Activated T-helper 2 cell treated with anti-CD3 and anti-CD28 coated beads, Interferon-gamma antibody, Interleukin-2, Interleukin-4, amounts not matched to agents 10 μg/mL and 5 μg/mL and 100 μg/mL, durations not matched to agents 14 hours and 24 hours and 36 hours (primary cell): ENCODE data around the gene LRRC32. TPM values are rescaled to one million over a fixed set of nuclear protein-coding genes. Genes with fewer than 3 reads are reported as not detected.

Experiments
- DNase-seq: peaks from one replicate; pipeline ENCODE4 v3.0.0; 2021; ENCODE audit warnings: low spot score
- H3K27ac Mint-ChIP-seq: one replicate; pipeline ENCODE4 v1.8.0; 2021; ENCODE audit warnings: mixed read lengths
- H3K27me3 Mint-ChIP-seq: one replicate; pipeline ENCODE4 v1.8.0; 2021; ENCODE audit warnings: low read depth, mixed read lengths
- H3K36me3 Mint-ChIP-seq: one replicate; pipeline ENCODE4 v1.8.0; 2021; ENCODE audit warnings: low read depth, mixed read lengths
- H3K4me1 Mint-ChIP-seq: one replicate; pipeline ENCODE4 v1.8.0; 2021; ENCODE audit warnings: low read depth, mixed read lengths
- H3K4me3 Mint-ChIP-seq: one replicate; pipeline ENCODE4 v1.8.0; 2021; ENCODE audit warnings: low read depth, mild to moderate bottlenecking, moderate library complexity, mixed read lengths
- H3K9me3 Mint-ChIP-seq: one replicate; pipeline ENCODE4 v1.8.0; 2021; ENCODE audit warnings: mixed read lengths
- intact Hi-C: fragments of 100-400 bp; cut with micrococcal nuclease; formaldehyde crosslinking; loops from one replicate; pipeline ENCODE4 v1.15.1; 2023
- total RNA-seq: library from RNA; stranded (reverse); gene quantifications from 2 replicates; pipeline ENCODE4 v1.2.3, GENCODE V29; 2022

LRRC32 gene
- total RNA-seq, 1 donor from 2014 or later = 26.7 TPM

DNA sequence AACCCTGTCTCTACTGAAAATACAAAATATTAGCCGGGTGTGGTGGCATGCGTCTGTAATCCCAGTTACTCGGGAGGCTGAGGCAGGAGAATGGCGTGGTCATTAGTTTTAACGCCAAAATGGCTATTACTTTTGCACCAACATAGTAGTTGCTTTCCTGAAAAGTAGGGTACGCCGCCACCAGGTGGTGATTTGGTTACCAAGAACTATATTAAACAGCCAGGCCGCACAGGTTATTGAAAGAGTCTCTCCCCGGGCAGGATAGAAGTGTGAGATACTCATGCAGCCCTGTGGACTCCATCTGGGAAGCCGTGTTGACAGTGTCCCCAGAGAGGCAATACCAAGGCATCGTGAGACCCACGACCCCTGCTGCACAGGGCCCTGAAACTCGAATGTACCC, 24.6 kb upstream of the LRRC32 start:
- no peak overlapping the region for H3K27ac Mint-ChIP-seq
- no peak for DNase-seq
- H3K4me3 Mint-ChIP-seq = no peak overlapping the region
- H3K27me3 Mint-ChIP-seq = peaks cover 9% of the 10 kb centered on the region
- H3K36me3 Mint-ChIP-seq = no peaks in the 10 kb centered on the region
- H3K9me3 Mint-ChIP-seq = no peaks in the 10 kb centered on the region
- intact Hi-C loops = no loop called here
- peaks cover 10% of the 10 kb centered on the region for H3K4me1 Mint-ChIP-seq

DNA sequence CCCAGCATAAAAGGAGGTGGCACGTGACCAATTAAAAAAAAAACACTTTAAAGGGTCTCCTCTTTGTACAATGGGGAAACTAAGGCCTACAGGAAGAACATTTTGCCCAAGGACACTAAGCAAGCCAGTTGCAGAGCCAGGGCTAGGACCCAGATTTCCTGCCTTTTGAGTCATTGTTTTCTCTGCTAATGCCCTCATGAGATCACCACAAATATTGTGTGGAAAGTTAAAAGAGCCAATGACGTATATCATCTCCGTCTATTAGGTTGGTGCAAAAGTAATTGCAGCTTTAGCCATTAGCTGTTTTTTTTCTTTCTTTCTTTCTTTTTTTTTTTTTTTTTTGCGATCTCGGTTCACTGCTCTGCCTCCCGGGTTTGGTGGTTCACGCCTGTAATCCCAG, 24.1 kb upstream of the LRRC32 start:
- intact Hi-C loops = no loop called here
- no peak for DNase-seq
- Mint-ChIP-seq H3K36me3 (no peaks in the 10 kb centered on the region), H3K27me3 (peaks cover 9% of the 10 kb centered on the region), H3K9me3 (no peaks in the 10 kb centered on the region), H3K27ac (no peak overlapping the region), H3K4me3 (no peak overlapping the region), H3K4me1 (peaks cover 9% of the 10 kb centered on the region)

DNA sequence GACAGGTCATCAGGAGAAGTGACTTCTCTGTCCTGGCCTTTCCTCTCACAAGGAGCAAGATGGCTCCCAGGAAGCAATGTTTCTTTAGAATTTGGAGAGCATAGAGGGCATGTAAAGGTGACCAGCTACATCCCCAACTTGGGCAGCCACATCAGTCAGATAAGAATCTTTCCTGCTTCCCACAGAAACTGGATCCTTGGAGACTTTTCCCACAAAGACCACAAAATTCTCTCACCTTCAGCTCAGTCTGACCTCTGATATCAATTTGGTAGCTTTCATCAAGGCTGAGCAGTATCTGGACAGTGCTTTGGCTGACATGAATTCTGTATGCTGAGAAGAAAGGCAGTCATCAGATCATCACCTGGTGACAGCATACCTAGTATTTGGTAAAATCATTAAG, 23.3 kb upstream of the LRRC32 start:
- no peak overlapping the region for H3K4me3 Mint-ChIP-seq
- intact Hi-C loops = no loop called here
- peaks cover 9% of the 10 kb centered on the region for H3K27me3 Mint-ChIP-seq
- DNase-seq = no peak
- no peak overlapping the region for H3K27ac Mint-ChIP-seq
- no peaks in the 10 kb centered on the region for H3K36me3 Mint-ChIP-seq
- no peaks in the 10 kb centered on the region for H3K9me3 Mint-ChIP-seq
- peaks cover 9% of the 10 kb centered on the region for H3K4me1 Mint-ChIP-seq

DNA sequence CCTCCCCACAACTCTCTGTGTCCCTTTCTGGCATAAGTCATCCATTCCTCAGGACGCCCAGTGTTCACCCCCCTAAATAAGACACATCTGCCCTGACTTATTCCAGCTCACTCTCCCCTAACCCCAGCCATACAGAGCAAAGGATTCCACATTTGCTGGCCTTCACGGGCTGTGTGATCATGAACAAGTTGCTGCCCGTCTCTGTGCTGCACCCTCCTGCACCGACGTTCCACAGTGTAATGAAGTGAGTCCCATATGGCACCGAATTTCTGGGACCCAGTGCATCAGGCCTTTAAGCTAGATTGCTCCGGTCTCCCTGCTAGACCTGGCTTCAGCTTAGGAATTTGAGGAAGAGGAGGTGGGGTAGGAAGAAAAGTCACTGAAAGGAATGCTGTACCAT, 22.4 kb upstream of the LRRC32 start:
- Mint-ChIP-seq H3K9me3 (no peaks in the 10 kb centered on the region), H3K27me3 (peaks cover 9% of the 10 kb centered on the region), H3K36me3 (no peaks in the 10 kb centered on the region), H3K27ac (no peak overlapping the region), H3K4me3 (no peak overlapping the region), H3K4me1 (peaks cover 9% of the 10 kb centered on the region)
- DNase-seq = no peak
- intact Hi-C loops = no loop called here

DNA sequence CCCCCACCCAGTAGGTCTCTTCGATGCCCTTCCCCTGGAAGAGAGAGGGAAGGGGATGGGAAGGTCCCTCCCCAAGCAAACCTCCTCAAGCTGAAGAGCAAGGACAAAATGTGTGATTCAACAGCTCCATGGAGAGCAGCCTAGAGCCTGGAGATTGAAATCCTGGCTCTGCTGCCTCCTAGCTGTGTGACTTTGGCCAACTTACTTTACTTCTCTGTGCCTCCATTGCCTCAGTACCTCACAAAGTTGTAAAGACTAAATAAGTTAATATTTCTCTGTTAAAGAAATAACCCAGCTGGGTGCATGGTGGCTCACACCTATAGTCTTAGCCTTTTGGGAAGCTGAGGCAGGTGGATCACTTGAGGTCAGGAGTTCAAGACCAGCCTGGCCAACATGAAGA, 21.1 kb upstream of the LRRC32 start:
- Mint-ChIP-seq H3K4me1 (peaks cover 14% of the 10 kb centered on the region), H3K36me3 (no peaks in the 10 kb centered on the region), H3K27ac (no peak overlapping the region), H3K27me3 (peaks cover 9% of the 10 kb centered on the region), H3K9me3 (no peaks in the 10 kb centered on the region), H3K4me3 (no peak overlapping the region)
- intact Hi-C loops = no loop called here
- no peak for DNase-seq

DNA sequence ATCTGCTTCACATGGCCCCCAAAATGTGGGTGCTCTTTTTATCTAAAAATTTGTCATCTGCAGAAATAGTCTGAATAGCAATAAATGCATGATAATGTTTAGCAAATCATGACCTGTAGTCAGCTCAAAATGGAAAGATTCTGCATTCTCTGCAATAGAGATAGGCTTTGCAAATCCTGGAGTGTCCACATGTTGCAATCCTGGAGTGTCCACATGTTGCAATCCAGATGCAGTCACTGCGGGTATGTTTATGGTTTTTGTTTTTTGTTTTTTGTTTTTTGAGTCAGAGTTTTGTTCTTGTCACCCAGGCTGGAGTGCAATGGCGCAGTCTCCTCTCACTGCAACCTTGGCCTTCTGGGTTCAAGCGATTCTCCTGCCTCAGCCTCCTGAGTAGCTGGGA, 20.2 kb upstream of the LRRC32 start:
- Mint-ChIP-seq H3K4me3 (no peak overlapping the region), H3K9me3 (no peaks in the 10 kb centered on the region), H3K27ac (no peak overlapping the region), H3K36me3 (no peaks in the 10 kb centered on the region), H3K27me3 (peaks cover 9% of the 10 kb centered on the region), H3K4me1 (peaks cover 19% of the 10 kb centered on the region)
- no peak for DNase-seq
- intact Hi-C loops = no loop called here

DNA sequence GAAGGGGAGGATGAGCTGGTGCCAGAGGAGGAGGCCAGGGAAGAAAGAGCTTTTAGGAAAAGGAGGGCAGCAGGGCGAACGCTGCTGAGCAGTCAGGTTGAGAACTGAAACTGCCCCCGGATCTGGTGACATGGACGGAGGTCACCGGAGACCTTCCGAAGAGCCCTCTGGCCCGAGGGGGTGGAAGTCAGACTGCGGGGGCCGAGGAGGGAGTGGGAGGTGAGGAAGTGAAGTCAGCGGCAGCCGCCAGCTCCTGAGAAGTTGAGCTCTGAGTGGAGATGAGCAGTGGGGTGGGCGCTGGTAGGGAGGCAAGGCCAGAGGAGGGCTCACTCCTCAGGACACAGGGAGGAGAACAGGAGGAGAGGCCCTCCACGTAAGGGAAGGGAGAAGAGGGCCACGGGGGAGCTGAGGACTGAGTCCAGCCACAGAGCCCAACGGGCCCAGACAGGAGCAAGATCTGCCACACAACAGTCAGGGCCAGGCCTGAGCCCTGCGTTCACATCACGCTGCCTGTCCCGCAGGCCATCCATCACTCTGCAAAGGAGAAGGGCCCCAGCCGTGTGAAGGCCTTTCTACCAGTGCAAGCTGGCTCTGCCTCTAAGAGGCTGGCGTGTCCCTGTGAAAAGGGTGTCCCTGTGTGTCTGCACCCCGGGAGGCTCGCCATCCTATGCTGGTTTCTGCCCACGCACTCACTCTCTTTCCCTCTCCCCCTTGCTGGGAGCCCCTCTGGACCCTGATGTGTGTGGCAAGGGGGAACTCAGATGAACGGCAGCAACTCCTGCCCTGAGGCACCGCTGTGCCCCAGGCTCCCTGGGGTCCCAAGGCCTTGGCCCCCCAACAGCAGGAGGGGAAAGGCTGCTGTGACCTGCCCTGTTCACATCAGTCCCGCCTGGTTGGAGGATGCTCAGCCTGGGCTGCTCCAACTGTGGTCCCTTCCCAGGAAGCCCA, 19.0 kb upstream of the LRRC32 start:
- intact Hi-C loops = no loop called here
- H3K27ac Mint-ChIP-seq = no peak overlapping the region

DNA sequence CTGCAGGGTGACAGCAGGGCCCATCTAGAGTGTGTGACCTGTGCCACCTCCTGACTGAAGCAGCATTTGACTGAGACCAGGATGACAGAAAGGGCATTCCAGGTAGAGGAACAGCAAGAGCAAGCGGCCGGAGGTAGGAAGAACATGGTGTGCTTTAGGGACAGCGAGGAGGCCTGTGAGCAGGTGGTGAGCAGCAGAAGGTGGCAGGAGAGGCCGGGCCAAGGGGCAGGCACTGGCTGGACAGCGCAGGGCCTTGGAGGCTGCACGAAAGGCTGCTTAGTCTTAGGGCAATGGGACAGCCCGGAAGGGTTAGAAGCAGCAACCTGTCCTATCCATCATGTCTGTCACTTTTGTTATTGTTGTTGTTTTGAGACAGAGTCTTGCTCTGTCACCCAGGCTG, 17.6 kb upstream of the LRRC32 start:
- H3K9me3 Mint-ChIP-seq = no peaks in the 10 kb centered on the region
- H3K36me3 Mint-ChIP-seq = no peaks in the 10 kb centered on the region
- DNase-seq = no peak
- H3K4me1 Mint-ChIP-seq = peaks cover 13% of the 10 kb centered on the region
- intact Hi-C loops = no loop called here
- H3K27ac Mint-ChIP-seq = no peak overlapping the region
- no peak overlapping the region for H3K4me3 Mint-ChIP-seq
- H3K27me3 Mint-ChIP-seq = peaks cover 5% of the 10 kb centered on the region

More for the DNA sequence above, 19.0 kb upstream of the LRRC32 start:
- Mint-ChIP-seq H3K9me3 (no peaks in the 10 kb centered on the region), H3K36me3 (no peaks in the 10 kb centered on the region), H3K4me1 (peaks cover 13% of the 10 kb centered on the region), H3K4me3 (no peak overlapping the region), H3K27me3 (peaks cover 9% of the 10 kb centered on the region)
- DNase-seq = no peak

DNA sequence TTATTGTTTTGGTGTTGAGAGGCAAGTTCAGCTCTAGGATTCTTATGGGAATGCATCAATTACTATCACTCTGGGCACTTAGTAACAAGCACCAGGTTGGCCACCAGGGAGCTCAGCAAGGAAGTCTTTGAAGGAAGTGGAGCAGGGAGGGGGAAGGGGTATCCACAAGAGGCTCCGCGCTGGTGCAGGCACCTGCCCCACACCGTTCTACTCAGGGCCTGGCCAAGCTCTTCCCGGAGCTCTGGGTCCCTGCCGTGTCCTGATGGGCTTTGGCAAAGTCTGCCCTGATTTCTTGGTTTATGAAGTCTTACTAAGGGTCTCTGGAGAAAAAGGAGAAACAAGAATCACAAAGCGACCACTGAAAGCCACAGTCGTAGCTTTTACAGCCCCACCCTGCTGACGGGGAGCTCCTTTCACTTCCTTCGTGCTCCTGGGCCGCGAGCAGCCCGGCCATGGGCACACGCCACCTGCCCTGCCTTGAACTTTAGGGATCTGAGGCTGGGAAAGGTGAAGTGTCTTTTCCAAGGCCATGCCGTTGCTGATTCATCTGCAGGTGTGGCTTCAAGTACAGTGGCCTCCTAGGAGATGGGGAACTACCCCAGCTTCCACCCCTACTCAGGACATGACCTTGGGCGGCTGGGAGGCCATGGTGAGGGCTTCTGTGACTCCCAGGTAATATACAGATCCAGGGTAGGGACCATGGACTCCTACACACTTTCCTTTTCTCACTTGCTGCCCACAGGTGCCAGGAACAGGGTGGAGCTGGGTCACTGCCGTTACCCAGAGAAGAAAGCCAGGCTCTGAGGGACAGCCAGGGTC, 15.9 kb upstream of the LRRC32 start:
- Mint-ChIP-seq H3K36me3 (no peaks in the 10 kb centered on the region), H3K9me3 (no peaks in the 10 kb centered on the region), H3K4me1 (peaks cover 13% of the 10 kb centered on the region), H3K27me3 (peaks cover 1% of the 10 kb centered on the region), H3K27ac (peak overlapping the region; percentile 35), H3K4me3 (no peak overlapping the region)
- DNase-seq = no peak
- intact Hi-C loops = no loop called here

DNA sequence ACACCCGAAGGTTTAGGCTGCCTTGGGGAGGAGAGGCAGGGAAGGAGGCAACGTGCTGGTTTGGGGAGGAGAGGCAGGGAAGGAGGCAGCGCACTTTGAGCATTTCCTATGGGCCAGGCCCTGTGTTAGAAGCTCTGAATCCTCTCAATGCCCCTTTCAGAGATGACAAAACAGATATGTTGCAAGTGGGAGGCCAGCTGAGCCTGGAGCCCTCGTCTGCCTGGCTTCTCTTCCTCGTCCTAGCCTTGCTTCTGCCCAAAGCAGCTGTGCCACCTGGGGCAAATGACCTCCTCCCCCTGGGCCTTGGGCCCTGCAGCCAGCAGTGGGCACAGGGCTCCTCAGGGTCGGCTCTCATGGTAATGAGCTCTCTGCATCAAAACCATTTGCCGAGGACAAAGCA, 15.3 kb upstream of the LRRC32 start:
- no peaks in the 10 kb centered on the region for H3K36me3 Mint-ChIP-seq
- H3K27me3 Mint-ChIP-seq = no peaks in the 10 kb centered on the region
- no peak overlapping the region for H3K4me3 Mint-ChIP-seq
- H3K4me1 Mint-ChIP-seq = peaks cover 13% of the 10 kb centered on the region
- peak overlapping the region; percentile 35 for H3K27ac Mint-ChIP-seq
- no peaks in the 10 kb centered on the region for H3K9me3 Mint-ChIP-seq
- no peak for DNase-seq
- intact Hi-C loops = no loop called here

DNA sequence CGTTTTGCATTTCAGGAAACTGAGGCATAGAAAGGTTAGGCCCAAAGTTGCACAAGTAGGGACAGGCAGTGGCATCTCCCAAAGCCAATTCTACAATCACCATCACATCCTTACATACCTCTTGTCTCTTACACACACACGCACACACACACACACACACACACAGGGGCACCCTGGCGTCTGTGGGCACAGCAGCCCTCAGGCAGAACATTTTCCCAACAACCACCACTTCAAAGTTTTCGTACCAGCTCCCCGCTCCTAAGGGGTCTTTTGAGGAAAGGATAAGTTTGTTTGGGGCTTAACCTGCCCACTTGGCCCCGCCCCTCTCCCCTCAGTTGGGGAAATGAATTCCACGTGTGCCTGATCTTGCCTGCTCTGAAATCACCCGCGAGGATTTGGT, 14.7 kb upstream of the LRRC32 start:
- Mint-ChIP-seq H3K4me3 (no peak overlapping the region), H3K4me1 (peaks cover 14% of the 10 kb centered on the region), H3K36me3 (no peaks in the 10 kb centered on the region), H3K27ac (no peak overlapping the region), H3K9me3 (no peaks in the 10 kb centered on the region), H3K27me3 (no peaks in the 10 kb centered on the region)
- DNase-seq = no peak
- intact Hi-C loops = no loop called here

DNA sequence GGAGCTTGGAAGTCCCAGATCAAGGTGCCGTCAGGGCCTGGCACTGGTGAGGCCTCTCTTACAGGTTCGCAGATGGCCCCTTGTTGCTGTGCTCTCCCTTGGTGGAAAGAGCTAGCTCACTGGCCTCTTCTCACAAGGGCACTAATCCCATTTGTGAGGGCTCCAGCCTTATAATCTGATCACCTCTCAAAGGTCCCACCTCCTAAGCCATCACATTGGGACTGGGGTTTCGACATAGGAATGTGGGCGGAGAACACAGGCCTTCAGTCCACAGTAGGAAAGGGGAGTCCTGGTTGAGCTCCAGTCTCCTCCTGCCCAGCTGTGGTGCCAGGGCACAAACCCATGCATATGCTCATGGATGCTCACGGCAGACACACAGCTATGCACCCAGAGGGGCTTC, 14.0 kb upstream of the LRRC32 start:
- H3K27me3 Mint-ChIP-seq = no peaks in the 10 kb centered on the region
- H3K4me3 Mint-ChIP-seq = no peak overlapping the region
- H3K9me3 Mint-ChIP-seq = no peaks in the 10 kb centered on the region
- intact Hi-C loops = loop anchor here (5.0 kb wide), 2 partner anchors 302 to 477 kb away; partner anchors contain the start of genes GVQW3, THAP12 and WNT11
- H3K36me3 Mint-ChIP-seq = no peaks in the 10 kb centered on the region
- no peak for DNase-seq
- H3K27ac Mint-ChIP-seq = no peak overlapping the region
- peaks cover 21% of the 10 kb centered on the region for H3K4me1 Mint-ChIP-seq
